GM21786 (cell line): Measurements from ENCODE around the gene JCHAIN.
"Not testable (repeated sequence)": the region's sequence is repeated elsewhere in the genome, so short reads cannot be mapped to it uniquely, and the experiment has no call there.

Experiments used
- ATAC-seq: cut with Tn5 transposase; IDR thresholded peaks from one replicate; pipeline ENCODE4 v1.9.1; 2021; ENCODE audit not compliant: unreplicated experiment

The JCHAIN gene

DNA sequence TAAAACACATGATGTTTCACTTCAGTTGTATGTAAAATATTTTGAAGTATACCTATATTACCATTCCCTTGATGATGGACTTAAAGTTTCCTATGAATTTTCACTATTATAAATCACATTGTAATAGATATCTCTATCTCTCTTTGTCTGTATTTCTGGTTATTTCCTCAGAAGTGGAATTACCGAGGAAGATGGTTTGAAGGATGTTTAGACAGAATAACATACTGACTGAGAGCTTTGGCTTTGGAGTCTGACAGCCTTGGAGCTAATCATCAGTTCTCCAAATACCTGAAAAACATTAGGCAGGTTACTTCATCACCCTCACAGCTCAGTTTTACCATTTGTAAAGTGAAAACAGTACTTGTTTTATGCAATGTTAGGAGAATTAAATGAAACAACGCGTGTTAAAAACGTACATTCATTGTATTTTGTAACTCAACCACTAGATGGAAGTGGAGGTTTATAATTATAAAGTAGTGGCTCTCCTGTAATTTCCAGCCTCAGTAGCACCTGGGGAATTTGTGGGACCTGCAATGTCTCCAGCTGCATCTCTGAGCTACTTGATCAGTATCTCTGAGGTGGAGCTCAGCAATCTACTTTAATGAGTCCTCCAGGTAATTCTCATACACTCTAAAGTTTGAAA lies 14.3 kb downstream of the JCHAIN start:
- ATAC-seq, result peak; percentile 51

DNA sequence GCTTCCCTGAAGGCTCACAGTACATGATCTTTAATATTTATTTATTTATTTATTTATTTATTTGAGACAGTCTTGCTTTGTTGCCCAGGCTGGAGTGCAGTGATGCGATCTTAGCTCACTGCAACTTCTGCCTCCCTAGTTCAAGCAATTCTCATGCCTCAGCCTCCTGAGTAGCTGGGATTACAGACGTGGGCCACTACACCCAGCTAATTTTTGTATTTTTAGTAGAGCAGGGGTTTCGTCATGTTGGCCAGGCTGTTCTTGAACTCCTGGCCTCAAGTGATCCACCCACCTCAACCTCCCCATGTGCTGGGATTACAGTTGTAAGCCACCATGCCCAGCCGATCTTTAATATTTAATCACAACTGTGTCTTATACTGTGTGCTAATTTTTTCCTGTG lies 15.6 kb downstream of the JCHAIN start:
- not testable (repeated sequence) for ATAC-seq

DNA sequence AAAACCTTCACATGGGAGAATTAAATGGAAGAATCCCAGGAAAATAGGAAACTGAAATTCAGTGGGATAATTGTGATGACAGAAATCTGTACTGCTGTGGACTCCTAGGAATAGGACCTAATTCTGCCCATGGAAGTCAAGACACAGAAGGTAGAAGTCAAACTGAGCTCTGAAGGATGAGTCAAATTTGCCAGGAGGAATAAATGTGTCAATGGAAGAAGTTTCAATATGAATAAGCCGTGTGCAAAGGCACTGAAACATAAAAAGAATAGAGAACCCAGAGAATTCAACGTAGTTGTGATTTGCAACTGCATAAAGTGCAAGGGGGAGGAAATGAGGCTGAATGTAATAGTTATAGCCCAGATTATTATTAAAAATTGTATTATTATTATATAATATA lies 26.1 kb downstream of the JCHAIN start:
- ATAC-seq, result no peak

DNA sequence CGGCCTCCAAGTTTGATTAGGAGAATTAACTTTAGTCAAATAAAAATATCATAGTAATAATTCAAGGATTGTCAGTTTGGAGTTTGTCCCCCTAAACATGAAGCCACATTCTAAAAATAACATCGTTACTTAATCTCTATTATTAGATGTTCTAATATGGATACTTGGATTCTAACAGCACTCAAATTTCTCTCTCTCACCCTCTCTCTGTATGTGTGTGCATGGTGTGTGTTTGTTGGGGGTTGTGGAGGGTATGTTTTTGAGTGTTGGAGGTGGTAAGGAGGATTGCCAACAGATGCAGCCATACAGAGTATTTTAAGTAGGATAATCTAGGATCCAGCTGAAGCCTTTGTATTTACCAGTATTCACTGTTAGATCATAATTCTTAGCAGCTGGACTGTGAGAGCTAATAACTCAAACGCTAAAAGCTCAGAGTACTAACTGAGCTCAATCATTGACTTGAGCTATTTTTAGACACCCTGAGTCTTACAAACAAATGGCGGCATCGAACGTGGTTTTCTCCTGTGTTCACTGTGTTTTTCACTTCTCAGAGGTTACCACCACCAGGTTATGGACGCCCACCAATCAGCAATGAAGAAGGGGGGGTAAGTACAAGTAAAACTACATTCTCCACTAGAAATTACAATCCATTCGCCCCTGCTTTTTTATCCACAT lies 28.9 kb downstream of the JCHAIN start:
- no peak for ATAC-seq

DNA sequence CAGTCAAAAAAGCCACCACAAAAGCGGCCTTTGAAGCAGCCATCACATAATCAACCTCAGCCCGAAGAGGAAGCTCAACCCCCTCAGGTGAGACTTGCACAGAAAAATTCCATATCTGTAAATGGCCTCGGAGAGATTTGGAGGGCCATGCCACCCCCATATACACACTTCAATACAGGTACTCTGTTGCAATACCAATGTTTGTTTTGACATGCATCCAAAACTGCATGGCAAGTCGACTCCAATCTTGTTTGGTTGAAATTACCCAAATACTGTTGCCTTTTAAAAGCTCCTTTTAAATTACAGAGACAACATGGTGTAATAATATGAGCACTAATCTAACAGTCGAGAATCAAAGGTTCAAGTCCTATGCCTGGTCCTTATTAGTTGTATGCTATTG lies 31.8 kb downstream of the JCHAIN start:
- no peak for ATAC-seq

- ATAC-seq, result no peak
Measured at GRCh38 chr4:70632028-70632427, 34.3 kb downstream of the JCHAIN start.

DNA sequence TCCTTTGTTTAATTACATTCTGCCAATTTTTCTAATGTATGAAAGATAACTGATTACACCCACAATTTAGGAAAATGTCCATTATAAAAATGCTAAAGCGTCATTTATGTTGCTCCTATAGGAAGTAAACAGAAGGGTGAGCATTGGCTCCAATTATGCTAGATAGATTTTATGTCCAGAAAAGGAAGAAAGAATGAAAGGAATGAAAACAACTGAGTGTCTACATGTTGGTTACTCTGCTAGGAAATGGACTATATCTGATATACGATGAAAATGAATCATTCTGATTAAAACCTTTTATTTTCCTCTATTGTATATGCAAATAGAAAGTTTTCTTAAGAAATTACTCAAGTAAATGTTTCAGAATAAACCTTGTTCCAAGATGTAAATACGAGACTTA lies 36.1 kb downstream of the JCHAIN start:
- ATAC-seq, result no peak

DNA sequence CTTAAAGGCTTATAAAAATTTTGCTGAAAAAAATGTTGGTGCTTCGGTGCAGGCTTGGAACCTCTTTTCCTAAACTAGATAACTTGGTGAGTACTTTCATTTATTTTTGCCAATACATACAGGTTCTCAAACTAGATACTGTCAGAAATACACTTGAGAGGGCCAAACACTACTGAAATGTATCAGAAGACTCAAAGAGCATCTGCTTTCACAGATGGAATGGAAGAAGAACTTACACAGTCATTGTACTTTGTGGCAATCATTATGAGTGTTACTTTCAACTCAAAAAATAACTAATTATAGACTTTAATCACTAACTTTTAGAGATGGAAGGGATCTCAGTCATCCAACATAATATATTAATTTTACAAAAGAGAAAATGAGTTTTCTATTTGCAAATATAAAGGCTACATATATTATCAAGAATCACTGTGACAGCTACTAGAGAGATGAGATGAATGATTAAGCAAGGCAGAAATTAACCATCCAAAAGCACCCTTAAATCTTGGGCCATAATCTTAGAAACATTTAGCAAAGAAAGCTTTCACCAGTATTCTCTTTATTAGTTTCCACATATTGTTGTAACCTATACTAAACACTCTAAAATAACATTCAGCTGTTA lies 36.7 kb downstream of the JCHAIN start:
- no peak for ATAC-seq

DNA sequence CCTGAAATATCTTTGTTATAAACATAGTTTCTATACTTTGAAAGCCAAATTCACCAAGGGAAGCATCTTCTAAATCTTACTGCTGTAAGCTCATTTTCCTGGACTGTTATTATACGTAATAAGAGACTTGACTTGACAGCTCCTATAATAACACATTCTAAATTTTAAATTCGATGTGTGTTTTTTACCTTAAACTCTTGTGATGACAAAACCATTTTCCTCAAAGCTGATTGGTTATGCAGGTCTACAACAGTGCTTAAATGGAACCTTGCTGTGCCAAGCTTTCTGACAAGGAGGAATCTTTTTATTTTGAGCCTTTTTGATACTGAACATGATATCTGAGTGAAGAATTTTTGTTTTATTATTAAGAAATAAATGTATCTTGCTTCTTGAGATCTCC lies 37.9 kb downstream of the JCHAIN start, which contains the start of gene ENAM:
ENAM (plus strand) TSS at position 301 of the 400 bp plus-strand sequence. CDS start 757 bp downstream, outside the sequence.
- ATAC-seq, result no peak

GRCh38 chr4:70627620-70628019 lies 38.7 kb downstream of the JCHAIN start:
- no peak for ATAC-seq

GRCh38 chr4:70624226-70624793 lies 42.0 kb downstream of the JCHAIN start:
- ATAC-seq, result no peak

DNA sequence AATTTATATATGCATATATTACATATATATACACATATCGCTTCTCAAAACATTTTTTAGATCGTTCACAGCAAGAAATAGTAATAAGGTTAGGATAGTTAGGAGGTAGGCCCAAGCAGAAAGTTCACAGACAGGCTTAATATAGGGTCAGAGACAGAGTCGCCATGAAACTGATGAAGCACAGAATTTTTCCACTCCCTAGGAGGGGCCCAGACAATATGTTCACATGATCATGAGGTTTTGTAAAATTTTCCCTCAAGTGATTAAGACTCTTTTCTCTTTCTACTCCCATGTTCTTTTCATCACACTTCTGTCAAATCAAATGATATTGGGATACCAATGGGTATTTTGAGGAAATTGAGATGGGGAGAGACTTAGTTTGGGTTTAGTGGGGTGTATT lies 43.0 kb downstream of the JCHAIN start:
- ATAC-seq, result no peak

- no peak for ATAC-seq
Measured at GRCh38 chr4:70619778-70620177, 46.5 kb downstream of the JCHAIN start.

DNA sequence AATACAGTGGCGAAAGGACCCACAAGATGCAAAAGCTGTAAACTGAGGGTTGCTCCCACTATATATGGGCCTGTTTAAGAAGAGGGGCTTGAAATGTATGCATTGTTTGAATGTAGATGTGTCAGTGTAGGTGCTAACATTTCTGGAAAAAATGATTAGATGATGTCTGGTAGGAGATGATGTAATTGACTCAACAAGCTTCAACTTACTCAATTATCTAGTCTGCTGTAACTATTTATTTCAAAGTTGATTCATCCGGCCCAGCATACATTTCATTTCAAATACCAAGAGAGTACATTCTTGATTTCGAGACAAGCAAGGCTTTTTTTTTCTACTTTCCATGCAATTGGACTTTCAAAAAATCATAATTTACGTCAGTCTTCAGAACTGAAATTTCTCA lies 47.0 kb downstream of the JCHAIN start:
- ATAC-seq, result no peak

GRCh38 chr4:70614184-70614555 lies 52.1 kb downstream of the JCHAIN start:
- ATAC-seq, result no peak

GRCh38 chr4:70613306-70614183 lies 52.8 kb downstream of the JCHAIN start:
- peak; percentile 53 for ATAC-seq

DNA sequence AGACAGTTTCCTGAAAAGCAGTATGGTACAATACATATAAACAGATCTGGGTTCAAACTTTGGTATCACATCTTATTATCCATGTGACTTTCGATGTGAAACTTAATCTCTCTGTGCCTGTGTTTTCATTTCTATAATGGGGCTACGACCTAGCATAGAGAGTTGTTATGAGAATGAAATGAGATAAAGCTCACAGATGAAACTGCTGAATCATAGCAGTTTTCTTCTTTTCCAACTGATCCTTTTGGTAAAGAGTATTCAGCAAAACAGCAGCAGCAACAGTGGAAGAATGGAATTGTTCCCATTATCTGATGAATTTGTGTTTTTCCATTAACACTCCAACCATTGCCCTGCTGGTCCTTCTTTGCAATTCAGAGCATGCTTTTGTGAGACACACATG lies 58.0 kb downstream of the JCHAIN start:
- no peak for ATAC-seq

- ATAC-seq, result no peak
Measured at GRCh38 chr4:70607334-70607853, 58.9 kb downstream of the JCHAIN start.

- no peak for ATAC-seq
Measured at GRCh38 chr4:70606459-70606858, 59.8 kb downstream of the JCHAIN start.
